Breast epithelium (tissue), 3 donors: ENCODE measurements around the gene PIK3C2G.

ENCODE experiments used
- CTCF ChIP-seq, 3 donors: fragments of 450-650 bp; IDR thresholded peaks; one replicate each; pipeline ENCODE4 v1.5.1; 2016 to 2017; ENCODE audit warnings: antibody characterized with exemption in 3 of 3, mild to moderate bottlenecking in 3 of 3, moderate library complexity in 3 of 3
- POLR2A ChIP-seq: fragments of 450-650 bp; IDR thresholded peaks from one replicate; pipeline ENCODE4 v1.6.1; 2016; ENCODE audit warnings: antibody characterized with exemption, mild to moderate bottlenecking, moderate library complexity
- POLR2AphosphoS5 ChIP-seq, 3 donors: sonication (generic); formaldehyde crosslinking; IDR thresholded peaks; one replicate each; pipeline ENCODE4 v1.6.1; 2017; ENCODE audit warnings: antibody characterized with exemption in 3 of 3

GRCh38 chr12:18373181-18373580 lies 111.9 kb downstream of the PIK3C2G start:
- TF ChIP-seq CTCF (IDR thresholded peaks at IDR 0.05) = no peak
- TF ChIP-seq POLR2AphosphoS5 (IDR thresholded peaks at IDR 0.05) = no peak
- TF ChIP-seq POLR2A = no peak
